Measurements from ENCODE around the gene ICAM1. TPM values are rescaled to one million over a fixed set of nuclear protein-coding genes. Genes with fewer than 3 reads are reported as not detected.

ICAM1 gene
- total and polyA plus RNA-seq, 9 donors, result 12.1 to 116 (median 18.7) TPM

GRCh38 chr19:10256970-10257615, 13.8 kb upstream of the ICAM1 start:
- H3K27me3 ChIP-seq, result no peaks in the 10 kb centered on the region
- peaks cover 3% of the 10 kb centered on the region for H3K4me1 ChIP-seq (ENCODE audit: insufficient read depth)
- WGBS, 3 donors, result 68 to 76% (median 69%) methylated on average over 9 of the region's 9 CpGs
- DNase-seq, result no peak
- no peaks in the 10 kb centered on the region for H3K9me3 ChIP-seq
- H3K36me3 ChIP-seq, result no peaks in the 10 kb centered on the region
- no peak overlapping the region for H3K4me3 ChIP-seq
- no peak overlapping the region for H3K27ac ChIP-seq
- TF ChIP-seq EP300 (IDR thresholded peaks at IDR 0.05), result no peak
- TF ChIP-seq CTCF (IDR thresholded peaks at IDR 0.05), result no peak
- intact Hi-C loops (cut with DNase I), result loop anchor here in 3 of 4 donors (5.0 to 10.0 kb wide), 3 partner anchors 62 to 325 kb away; partner anchors contain the start of genes OLFM2 (in 2 of the 3) and DNMT1 (in 1 of the 3)

DNA sequence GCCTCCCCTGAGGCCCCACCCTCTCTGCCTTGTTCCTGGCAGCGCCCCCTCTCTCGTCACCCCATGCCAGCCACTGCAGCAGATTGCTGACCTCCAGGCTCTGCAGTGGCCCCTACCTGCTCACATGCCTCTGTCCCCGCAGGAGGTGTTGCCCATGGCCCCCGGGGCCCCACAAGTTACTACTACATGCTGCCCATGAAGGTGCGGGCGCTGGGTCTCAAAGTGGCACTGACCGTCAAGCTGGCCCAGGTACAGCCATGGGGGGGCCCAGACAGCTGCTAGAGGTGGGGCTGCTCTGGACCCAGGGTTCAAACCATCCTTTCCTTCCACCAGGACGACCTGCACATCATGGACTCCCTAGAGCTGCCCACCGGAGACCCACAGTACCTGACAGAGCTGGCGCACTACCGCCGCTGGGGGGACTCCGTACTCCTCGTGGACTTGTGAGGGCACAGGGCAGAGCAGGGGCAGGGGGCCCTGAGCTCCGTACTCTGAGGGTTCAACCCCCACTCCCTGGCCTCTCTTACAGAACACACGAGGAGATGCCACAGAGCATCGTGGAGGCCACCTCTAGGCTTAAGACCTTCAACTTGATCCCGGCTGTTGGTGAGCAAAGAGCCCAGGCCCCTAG, 12.7 kb upstream of the ICAM1 start:
- peak in 1 of 5 donors; percentile 27 for DNase-seq
- H3K27me3 ChIP-seq, result no peaks in the 10 kb centered on the region
- no peak for TF ChIP-seq CTCF (IDR thresholded peaks at IDR 0.05)
- TF ChIP-seq POLR2A (IDR thresholded peaks at IDR 0.05), result no peak
- TF ChIP-seq EP300 (IDR thresholded peaks at IDR 0.05), result no peak
- H3K36me3 ChIP-seq, result no peaks in the 10 kb centered on the region
- 93 to 96% (median 93%) methylated on average over 18 of the region's 18 CpGs for WGBS, 3 donors
- no peak overlapping the region for H3K4me3 ChIP-seq
- H3K27ac ChIP-seq, result no peak overlapping the region
- H3K9me3 ChIP-seq, result no peaks in the 10 kb centered on the region
- intact Hi-C loops (cut with DNase I), result loop anchor here in 3 of 4 donors (5.0 to 10.0 kb wide), 3 partner anchors 63 to 326 kb away; partner anchors contain the start of genes OLFM2 (in 2 of the 3) and DNMT1 (in 1 of the 3)
- H3K4me1 ChIP-seq (ENCODE audit: insufficient read depth), result no peaks in the 10 kb centered on the region

DNA sequence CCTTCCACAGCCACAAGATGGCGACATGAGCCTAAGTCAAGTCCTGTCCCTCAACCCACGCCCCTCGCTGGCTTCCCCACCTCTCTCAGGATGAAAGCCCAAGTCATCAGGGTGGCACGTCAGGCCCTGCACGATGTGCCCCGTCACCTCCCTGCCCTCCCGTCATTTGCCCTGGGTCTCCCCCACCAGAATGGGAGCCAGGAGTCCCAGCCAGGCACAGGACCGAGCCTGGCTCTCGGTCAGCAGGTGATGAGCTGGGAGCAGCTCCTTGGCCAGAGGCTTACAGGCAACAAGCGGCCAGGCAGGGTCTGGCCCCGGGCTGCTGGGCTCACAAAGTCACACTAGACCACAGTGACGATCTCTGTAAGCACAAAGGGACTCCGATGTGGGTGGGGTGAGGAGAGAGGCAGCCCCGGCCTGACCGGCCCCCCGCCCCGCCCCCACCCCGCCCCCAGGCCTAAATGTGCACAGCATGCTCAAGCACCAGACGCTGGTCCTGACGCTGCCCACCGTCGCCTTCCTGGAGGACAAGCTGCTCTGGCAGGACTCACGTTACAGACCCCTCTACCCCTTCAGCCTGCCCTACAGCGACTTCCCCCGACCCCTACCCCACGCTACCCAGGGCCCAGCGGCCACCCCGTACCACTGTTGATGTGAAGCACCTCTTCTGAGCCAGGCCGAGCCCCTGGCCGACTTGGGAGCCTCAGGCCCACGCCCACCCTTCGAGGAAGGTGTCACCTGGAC, 11.6 kb upstream of the ICAM1 start:
- H3K4me3 ChIP-seq, result no peak overlapping the region
- H3K36me3 ChIP-seq, result no peaks in the 10 kb centered on the region
- peak; percentile 73 to 85 (median 80) for DNase-seq
- no peaks in the 10 kb centered on the region for H3K4me1 ChIP-seq (ENCODE audit: insufficient read depth)
- intact Hi-C loops (cut with DNase I), result loop anchor here in 3 of 4 donors (5.0 to 10.0 kb wide), 3 partner anchors 65 to 327 kb away; partner anchors contain the start of genes OLFM2 (in 2 of the 3) and DNMT1 (in 1 of the 3)
- WGBS, 3 donors, result 56 to 61% (median 60%) methylated on average over 29 to 32 of the region's 32 CpGs
- peak; percentile 31 to 56 (median 49) for TF ChIP-seq CTCF (IDR thresholded peaks at IDR 0.05)
- no peak for TF ChIP-seq POLR2A (IDR thresholded peaks at IDR 0.05)
- no peak for TF ChIP-seq EP300 (IDR thresholded peaks at IDR 0.05)
- no peaks in the 10 kb centered on the region for H3K9me3 ChIP-seq
- H3K27ac ChIP-seq, result no peak overlapping the region
- no peaks in the 10 kb centered on the region for H3K27me3 ChIP-seq

DNA sequence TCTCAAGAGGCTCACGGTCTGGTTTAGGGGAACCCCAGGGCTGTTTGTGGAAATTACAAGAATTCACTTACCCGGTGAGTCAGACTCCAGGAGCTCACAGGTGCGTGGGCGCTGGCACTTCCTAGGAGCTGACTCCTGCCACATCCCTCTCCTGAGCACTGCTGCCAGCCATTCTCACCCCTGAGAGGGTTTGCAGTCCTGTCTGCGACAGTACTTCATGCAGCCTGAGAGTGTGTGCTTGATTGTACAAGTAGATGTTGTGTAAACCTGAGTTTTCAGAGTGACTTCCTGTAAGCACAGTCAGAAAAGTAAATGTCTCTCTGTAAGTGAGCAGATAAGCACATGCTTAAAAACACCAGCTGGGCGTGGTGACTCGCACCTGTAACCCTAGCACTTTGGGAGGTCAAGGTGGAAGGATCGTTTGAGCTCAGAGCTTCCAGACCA, 10.8 kb upstream of the ICAM1 start:
- WGBS, 3 donors, result 65 to 77% (median 68%) methylated on average over 8 of the region's 8 CpGs
- intact Hi-C loops (cut with DNase I), result no loop called here
- DNase-seq, result no peak

More for the DNA sequence above, 10.8 kb upstream of the ICAM1 start:
- Histone ChIP-seq H3K9me3 (no peaks in the 10 kb centered on the region), H3K36me3 (no peaks in the 10 kb centered on the region), H3K4me3 (no peak overlapping the region), H3K4me1 (ENCODE audit: insufficient read depth) (no peaks in the 10 kb centered on the region), H3K27me3 (no peaks in the 10 kb centered on the region), H3K27ac (no peak overlapping the region)
- TF ChIP-seq EP300 (IDR thresholded peaks at IDR 0.05), result no peak
- no peak for TF ChIP-seq POLR2A (IDR thresholded peaks at IDR 0.05)
- no peak for TF ChIP-seq CTCF (IDR thresholded peaks at IDR 0.05)

Measured in ovary (tissue), 9 donors.